Esophagus muscularis mucosa (tissue), 4 donors: ENCODE measurements around the gene CD69.

Experiments used
- EP300 ChIP-seq: sonication (generic); formaldehyde crosslinking; IDR thresholded peaks from one replicate; pipeline ENCODE4 v1.6.1; 2017; ENCODE audit warnings: antibody characterized with exemption
- POLR2AphosphoS5 ChIP-seq, 2 donors: sonication (generic); formaldehyde crosslinking; IDR thresholded peaks; one replicate each; pipeline ENCODE4 v1.6.1; 2017; ENCODE audit warnings: antibody characterized with exemption in 2 of 2
- TF ChIP-seq, protein P1 (sequence below), 3 experiments: fragments of 200-600 bp in 2 of 3; fragments of 450-650 bp in 1 of 3; sonication (generic) in 2 of 3; IDR thresholded peaks; one replicate each; pipeline ENCODE4 v1.5.1; 2017 to 2019; ENCODE audit warnings: antibody characterized with exemption in 3 of 3, mild to moderate bottlenecking in 2 of 3, moderate library complexity in 1 of 3

GRCh38 chr12:9773216-9773877 is 12.6 kb upstream of the CD69 start:
- TF ChIP-seq EP300 = no peak
- TF ChIP-seq POLR2AphosphoS5 (IDR thresholded peaks at IDR 0.05) = no peak
- TF ChIP-seq, protein P1, sequence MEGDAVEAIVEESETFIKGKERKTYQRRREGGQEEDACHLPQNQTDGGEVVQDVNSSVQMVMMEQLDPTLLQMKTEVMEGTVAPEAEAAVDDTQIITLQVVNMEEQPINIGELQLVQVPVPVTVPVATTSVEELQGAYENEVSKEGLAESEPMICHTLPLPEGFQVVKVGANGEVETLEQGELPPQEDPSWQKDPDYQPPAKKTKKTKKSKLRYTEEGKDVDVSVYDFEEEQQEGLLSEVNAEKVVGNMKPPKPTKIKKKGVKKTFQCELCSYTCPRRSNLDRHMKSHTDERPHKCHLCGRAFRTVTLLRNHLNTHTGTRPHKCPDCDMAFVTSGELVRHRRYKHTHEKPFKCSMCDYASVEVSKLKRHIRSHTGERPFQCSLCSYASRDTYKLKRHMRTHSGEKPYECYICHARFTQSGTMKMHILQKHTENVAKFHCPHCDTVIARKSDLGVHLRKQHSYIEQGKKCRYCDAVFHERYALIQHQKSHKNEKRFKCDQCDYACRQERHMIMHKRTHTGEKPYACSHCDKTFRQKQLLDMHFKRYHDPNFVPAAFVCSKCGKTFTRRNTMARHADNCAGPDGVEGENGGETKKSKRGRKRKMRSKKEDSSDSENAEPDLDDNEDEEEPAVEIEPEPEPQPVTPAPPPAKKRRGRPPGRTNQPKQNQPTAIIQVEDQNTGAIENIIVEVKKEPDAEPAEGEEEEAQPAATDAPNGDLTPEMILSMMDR (IDR thresholded peaks at IDR 0.05) = no peak
